Occipital lobe (tissue), 2 donors: ENCODE measurements around the gene SAXO2. TPM values are rescaled to one million over a fixed set of nuclear protein-coding genes. Genes with fewer than 3 reads are reported as not detected.
"Not testable (repeated sequence)": the region's sequence is repeated elsewhere in the genome, so short reads cannot be mapped to it uniquely, and the experiment has no call there.

Source experiments
- DNase-seq: peaks from one replicate; lab custom pipeline; 2025; lab: John Stamatoyannopoulos, UW
- total RNA-seq: library from RNA; depleted of rRNA; stranded (reverse); fragments of >200 nt; gene quantifications from one replicate; pipeline ENCODE4 v1.2.3, GENCODE V29; 2014

Gene SAXO2
- total RNA-seq, 1 donor from 2014 or later, result 4.1 TPM

DNA sequence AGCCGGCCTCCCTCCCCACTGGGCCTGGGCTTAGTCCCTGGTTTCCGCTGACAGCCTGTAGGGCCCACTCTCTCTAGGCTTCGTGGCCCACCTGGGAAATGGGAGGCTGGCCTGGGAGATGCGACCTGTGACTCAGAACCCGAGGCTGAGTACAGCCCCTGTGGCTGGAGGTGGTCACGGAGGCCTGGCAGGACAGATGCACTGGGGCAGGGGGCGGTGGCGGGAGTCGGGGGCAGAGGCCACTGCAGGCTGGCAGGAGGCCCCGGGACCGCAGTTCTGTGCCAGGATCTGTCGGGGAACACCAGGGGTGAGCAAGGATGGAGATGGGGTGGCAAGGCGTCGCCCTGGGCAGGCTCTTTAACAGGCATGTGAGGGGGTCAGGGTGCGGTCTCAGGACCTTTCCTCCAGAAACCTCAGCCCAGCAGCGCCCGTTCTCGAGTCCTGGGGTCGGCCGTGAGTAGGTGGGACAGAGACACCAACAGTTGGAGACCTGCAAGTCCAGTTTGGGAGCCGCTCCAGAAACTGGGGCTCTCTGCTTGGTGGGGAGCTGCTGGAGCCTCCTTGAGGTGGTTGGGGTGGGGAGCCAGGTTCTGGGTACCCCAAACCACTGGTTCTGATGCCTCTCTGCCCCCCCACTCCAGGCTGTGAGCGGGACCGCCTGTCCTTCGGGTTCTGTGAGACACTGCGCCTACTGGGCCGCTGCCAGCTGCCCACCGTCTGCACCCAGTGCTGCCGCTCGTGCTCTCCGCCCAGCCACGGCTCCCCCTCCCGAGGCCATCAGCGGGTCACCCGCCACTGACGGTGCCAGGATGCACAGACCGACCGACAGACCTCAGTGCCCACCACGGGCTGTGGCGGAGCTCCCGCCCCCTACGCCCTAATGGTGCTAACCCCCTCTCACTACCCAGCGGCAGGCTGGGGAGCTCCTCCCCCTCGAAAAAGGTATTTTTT lies 71.3 kb downstream of the SAXO2 start:
- not testable (repeated sequence) for DNase-seq

Other genes starting within 250 kb of the SAXO2 start
- 96.4 TPM for gene MEX3B, start 216.8 kb upstream of the SAXO2 start, total RNA-seq
- 38.7 TPM for gene EFL1, start 84 bp upstream of the SAXO2 start, total RNA-seq
- gene GOLGA6L10, start 86.7 kb downstream of the SAXO2 start, total RNA-seq, result 3.1 TPM
- gene GOLGA6L9, start 167.0 kb downstream of the SAXO2 start, total RNA-seq, result 5.3 TPM